HG02610 (cell line): ENCODE data around the gene CLOCK.

ENCODE experiments used
- ATAC-seq: cut with Tn5 transposase; IDR thresholded peaks from one replicate; pipeline ENCODE4 v1.9.1; 2021; ENCODE audit warnings: mild to moderate bottlenecking, moderate library complexity; ENCODE audit not compliant: unreplicated experiment

Gene CLOCK

GRCh38 chr4:55545151-55545550, 1.6 kb downstream of the CLOCK start:
- ATAC-seq, result no peak

GRCh38 chr4:55543858-55544257, 2.9 kb downstream of the CLOCK start:
- ATAC-seq, result no peak

- ATAC-seq, result no peak
Observed at GRCh38 chr4:55540271-55540670, 6.4 kb downstream of the CLOCK start.

- no peak for ATAC-seq
Observed at GRCh38 chr4:55539658-55540057, 7.1 kb downstream of the CLOCK start.

- no peak for ATAC-seq
Observed at GRCh38 chr4:55538531-55538930, 8.2 kb downstream of the CLOCK start.

- ATAC-seq, result no peak
Observed at GRCh38 chr4:55534306-55534705, 12.4 kb downstream of the CLOCK start.

- ATAC-seq, result no peak
Observed at GRCh38 chr4:55530691-55531090, 16.0 kb downstream of the CLOCK start.

GRCh38 chr4:55530167-55530566, 16.5 kb downstream of the CLOCK start:
- ATAC-seq, result no peak

- ATAC-seq, result no peak
Observed at GRCh38 chr4:55528491-55528890, 18.2 kb downstream of the CLOCK start.

- ATAC-seq, result no peak
Observed at GRCh38 chr4:55524844-55525571, 21.7 kb downstream of the CLOCK start.

GRCh38 chr4:55518442-55518841, 28.3 kb downstream of the CLOCK start:
- ATAC-seq, result no peak

- ATAC-seq, result no peak
Observed at GRCh38 chr4:55517526-55518229, 29.0 kb downstream of the CLOCK start.

- ATAC-seq, result no peak
Observed at GRCh38 chr4:55512922-55513571, 33.7 kb downstream of the CLOCK start.

- no peak for ATAC-seq
Observed at GRCh38 chr4:55512077-55512476, 34.6 kb downstream of the CLOCK start.

GRCh38 chr4:55510685-55511084, 36.0 kb downstream of the CLOCK start:
- ATAC-seq, result peak; percentile 48

GRCh38 chr4:55509266-55509665, 37.4 kb downstream of the CLOCK start:
- no peak for ATAC-seq

GRCh38 chr4:55507612-55508011, 39.1 kb downstream of the CLOCK start:
- no peak for ATAC-seq

- no peak for ATAC-seq
Observed at GRCh38 chr4:55503169-55503568, 43.5 kb downstream of the CLOCK start.

- ATAC-seq, result peak; percentile 65
Observed at GRCh38 chr4:55500072-55500471, 46.6 kb downstream of the CLOCK start.

GRCh38 chr4:55499495-55499894, 47.2 kb downstream of the CLOCK start:
- no peak for ATAC-seq

- no peak for ATAC-seq
Observed at GRCh38 chr4:55498051-55498450, 48.7 kb downstream of the CLOCK start.

- ATAC-seq, result no peak
Observed at GRCh38 chr4:55491486-55491885, 55.2 kb downstream of the CLOCK start.
